DMS114 treated with DMSO at 0.1 percent for 48 hours (cell line): Measurements from ENCODE around the gene TMEM129.
"Not testable (repeated sequence)": the region's sequence is repeated elsewhere in the genome, so short reads cannot be mapped to it uniquely, and the experiment has no call there.

ENCODE experiments used
- DNase-seq: peaks from one replicate; lab custom pipeline; 2025; ENCODE audit not compliant: unreplicated experiment; lab: John Stamatoyannopoulos, UW

Gene TMEM129

GRCh38 chr4:1701671-1702070, 19.5 kb downstream of the TMEM129 start:
- DNase-seq = not testable (repeated sequence)

- no peak for DNase-seq
Measured at GRCh38 chr4:1695913-1696312, 25.2 kb downstream of the TMEM129 start.

DNA sequence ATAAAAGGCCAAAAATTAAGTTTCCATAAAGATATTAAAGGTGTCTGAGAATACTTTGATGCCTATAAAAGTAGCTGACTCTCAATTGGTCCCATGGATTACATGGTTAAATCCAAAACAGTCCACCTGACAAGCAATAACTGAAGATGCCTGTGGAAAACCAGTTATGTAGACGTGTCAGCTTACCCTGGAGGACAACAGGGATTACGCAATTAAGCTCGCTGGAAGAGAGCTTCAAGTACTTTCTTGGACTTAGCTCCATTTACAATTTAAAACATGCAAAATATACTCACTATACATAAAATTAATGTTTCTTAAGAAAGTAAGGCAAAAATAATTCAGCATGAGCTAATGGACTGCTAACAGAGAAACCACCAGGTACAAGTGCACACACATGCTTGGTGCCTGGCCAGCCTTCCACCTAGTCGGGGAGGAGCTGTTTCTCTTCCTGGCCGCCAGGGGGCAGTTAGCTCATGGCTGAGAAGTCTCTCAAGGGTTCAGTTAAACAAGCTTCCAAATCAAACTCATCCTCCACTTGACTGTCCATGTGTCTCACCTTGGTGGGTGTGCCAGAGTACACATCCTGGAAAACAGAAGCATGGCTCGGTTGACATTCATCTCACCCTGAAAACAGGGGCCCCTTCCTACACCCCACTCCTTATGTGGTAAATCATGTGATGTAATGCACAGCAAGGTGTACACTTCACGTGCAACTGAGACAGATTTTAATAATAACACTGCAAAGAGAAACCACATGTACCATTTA, 27.8 kb downstream of the TMEM129 start:
- DNase-seq = peak; percentile 56

DNA sequence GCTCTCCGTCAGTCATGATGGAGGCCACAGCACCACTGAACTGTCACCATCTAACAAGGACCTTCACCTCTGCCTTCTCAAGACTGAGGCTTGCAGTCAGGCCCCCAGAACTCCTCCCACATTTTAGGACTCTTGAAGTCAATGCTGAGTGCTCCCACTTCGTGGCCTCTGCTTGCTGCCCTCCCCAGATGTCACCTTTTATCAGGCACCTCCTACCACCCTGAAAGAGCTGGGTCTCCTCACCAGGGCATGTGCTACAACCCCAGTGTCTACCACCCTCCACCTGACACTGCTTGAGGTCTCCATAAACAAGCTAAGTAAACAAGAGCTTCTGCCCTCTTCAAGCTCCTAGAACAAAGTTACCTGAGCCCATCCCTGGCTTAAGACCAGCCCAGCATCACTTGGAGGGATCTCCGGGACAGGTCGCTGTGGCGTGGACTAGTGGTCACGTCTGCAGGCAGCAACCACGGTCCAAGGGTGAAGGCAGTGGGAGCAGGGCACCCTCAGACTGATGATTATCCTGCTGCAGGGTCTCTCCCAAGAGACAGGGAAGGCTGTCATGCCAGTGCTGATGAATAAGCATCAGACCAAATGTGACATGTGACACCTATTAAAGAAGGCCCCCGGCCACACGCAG, 29.3 kb downstream of the TMEM129 start:
- no peak for DNase-seq

- DNase-seq = no peak
Measured at GRCh38 chr4:1690698-1691097, 30.4 kb downstream of the TMEM129 start.

GRCh38 chr4:1686440-1687036, 34.6 kb downstream of the TMEM129 start:
- DNase-seq = no peak

DNA sequence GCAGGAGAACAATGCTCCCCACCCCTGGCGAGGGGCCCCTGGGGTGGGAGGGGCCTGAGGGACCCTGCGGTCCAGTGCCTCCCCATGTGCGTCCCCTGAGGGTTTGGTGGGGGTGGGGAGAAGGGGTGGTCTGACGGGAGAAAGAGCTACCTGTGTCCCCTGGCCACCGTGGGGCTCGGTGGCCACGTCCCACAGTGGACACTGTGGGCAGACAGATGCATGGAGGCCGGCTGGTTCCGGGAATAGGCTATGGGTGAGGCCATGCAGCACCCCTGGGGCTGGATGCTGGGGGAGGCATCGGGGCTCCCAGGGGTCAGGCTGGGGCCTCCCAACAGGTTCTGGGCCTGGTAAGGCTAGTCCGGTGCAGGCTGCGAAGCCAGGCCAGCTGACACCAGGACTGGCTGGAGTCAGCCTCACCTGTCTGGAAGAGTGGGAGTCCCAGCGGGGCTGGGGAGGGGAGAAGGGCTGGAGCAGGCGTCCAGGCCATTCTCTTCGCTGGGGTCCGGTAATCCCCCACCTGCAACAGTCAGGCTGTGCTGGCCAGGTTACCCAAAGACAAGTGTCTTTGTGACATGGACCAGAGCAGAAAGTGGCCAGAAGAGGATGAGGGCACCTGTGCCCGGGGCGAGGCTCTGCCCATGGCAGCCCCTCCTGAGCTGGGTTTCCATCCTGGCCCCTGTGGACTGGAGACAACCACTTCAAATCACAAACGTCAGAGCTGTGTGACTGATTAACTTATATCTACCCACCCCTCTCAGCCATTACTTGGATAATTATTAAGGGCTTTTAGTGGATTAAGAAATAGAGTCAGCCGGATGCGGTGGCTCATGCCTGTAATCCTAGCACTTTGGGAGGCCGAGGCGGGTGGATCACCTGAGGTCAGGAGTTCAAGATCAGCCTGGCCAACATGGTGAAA, 35.6 kb downstream of the TMEM129 start:
- DNase-seq = no peak

- no peak for DNase-seq
Measured at GRCh38 chr4:1684506-1685234, 36.5 kb downstream of the TMEM129 start.

DNA sequence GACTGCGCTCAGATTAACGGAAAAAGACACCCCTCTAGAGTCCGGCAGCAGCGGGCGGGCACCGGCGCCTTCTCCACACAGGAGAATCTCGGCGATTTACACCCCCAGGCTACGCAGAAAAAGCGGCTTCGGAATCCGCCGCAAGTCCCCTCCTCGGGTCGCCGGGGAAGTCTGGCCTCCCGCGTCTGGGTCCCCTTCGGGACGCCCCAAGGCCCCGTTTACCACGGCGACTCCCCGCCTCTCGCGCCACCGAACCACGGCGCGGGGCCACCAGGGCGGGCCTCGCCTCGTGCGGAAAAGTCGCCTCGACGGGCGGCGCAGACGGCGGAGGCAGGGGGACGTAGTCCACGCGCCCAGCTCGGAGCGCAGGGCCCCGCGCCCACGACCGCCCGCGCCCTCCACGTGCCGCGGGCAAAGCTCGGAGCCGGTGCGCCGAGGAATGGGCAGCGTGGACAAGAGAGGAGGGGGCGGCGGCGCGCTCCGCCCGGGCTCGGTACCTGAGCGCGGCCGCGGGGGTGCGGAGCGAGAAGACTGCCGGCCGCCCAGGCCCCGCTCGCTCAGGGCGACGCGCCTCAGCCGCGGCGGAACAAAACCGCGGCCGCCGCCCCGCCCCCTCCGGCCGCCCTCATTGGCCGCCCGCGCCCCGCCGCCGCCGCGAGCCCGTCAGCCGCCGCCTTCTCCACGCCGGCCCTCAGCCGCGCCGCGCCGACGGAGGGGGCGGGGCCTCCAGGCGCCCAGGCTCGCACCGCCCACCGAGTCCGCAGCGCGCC, 37.2 kb downstream of the TMEM129 start, which contains the start of gene FAM53A:
Gene FAM53A (minus strand): TSS at position 578 of the 770 bp plus-strand sequence. CDS start 15,572 bp downstream, outside the sequence.
- peak; percentile 63 for DNase-seq

DNA sequence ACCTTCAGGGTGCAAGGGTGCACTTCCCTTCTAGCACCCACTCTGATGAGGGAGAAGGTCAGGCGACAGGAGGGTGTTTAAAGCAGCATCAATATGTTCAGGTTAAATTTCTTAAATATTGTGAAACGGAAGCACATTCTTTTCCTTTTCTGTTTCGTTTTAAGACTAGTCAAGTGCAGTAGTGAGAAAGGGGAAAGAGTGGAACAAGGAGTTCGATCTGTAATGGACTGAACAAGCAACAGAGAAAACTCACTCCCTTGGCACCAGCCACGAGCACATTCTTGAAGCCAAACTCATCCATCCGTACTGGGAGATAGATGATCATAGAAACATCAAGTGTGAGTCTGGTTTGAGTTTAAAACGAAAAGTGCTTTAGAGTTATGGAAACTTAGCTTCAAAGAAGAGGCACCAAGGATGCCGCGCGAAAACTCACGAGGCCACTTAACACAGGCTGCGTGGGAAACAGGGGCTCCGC, 37.8 kb downstream of the TMEM129 start:
- peak; percentile 25 for DNase-seq

- DNase-seq = no peak
Measured at GRCh38 chr4:1682860-1683259, 38.3 kb downstream of the TMEM129 start.

- no peak for DNase-seq
Measured at GRCh38 chr4:1678244-1678643, 42.9 kb downstream of the TMEM129 start.

- DNase-seq = no peak
Measured at GRCh38 chr4:1676605-1677525, 44.3 kb downstream of the TMEM129 start.

GRCh38 chr4:1675802-1676137, 45.4 kb downstream of the TMEM129 start:
- DNase-seq = no peak

DNA sequence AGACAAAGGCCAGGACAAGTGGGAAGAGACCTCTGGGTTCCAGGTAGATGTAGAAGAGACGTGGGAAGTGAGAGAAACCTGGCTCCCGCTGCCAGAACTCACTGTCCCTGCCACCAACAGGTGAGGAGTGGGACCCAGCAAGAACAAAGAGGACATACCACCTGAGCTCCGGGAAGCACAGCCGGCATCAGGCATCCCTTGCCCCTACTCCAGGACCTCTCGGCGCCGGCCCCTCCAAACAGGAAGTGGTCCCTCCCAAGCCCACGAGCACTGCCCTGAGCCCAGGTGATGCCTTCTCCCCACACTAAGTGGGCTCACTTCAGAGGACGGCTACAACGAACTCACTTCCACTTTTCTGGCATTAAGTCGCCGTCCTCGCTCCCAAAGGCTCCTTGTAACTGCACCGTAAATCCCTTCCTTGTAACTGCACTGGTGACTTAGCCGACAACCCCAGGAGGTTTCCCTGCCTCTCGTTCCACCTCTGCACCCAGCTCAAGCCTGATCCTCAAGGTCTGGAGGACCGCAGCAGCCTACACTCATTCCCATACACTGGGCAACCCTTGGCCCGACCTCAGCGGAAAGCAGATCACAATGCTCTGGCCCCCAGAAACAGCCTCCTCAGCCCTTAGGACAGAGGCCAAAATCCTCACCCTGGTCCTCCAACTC, 45.9 kb downstream of the TMEM129 start:
- DNase-seq = no peak

GRCh38 chr4:1674682-1675081, 46.4 kb downstream of the TMEM129 start:
- no peak for DNase-seq

DNA sequence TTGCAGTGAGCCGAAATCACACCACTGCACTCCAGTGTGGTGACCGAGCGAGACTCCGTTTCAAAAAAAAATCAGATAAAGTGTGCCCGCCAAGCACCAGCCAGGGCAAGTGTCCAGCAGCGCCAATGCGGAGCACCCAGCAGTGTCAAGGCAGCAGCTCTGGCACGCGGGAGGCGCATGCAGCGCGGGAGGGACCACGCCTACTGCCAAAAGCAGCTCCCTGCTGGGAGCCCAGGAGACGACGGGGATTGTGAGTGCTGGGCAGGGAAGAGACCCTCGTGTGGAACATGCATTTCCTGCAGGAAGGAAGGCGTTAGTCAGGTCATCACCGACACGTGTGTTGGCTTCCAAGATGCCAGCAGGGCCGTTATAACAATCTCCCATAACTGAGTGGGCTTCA, 47.5 kb downstream of the TMEM129 start:
- DNase-seq = no peak

DNA sequence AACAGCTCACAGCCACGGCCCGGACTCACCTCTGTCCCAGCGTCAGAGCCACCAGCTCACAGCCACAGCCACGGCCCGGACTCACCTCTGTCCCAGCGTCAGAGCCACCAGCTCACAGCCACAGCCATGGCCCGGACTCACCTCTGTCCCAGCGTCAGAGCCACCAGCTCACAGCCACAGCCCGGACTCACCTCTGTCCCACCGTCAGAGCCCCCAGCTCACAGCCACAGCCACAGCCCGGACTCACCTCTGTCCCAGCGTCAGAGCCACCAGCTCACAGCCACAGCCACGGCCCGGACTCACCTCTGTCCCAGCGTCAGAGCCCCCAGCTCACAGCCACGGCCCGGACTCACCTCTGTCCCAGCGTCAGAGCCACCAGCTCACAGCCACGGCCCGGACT, 50.1 kb downstream of the TMEM129 start:
- DNase-seq = not testable (repeated sequence)
